Natural killer cell treated with Interleukin-12 subunit alpha and Interleukin-12 subunit beta and Interleukin-15 and Interleukin-18, amount 100 ng/mL, for 72 hours (primary cell): ENCODE results near the gene TEC. TPM values are rescaled to one million over a fixed set of nuclear protein-coding genes. Genes with fewer than 3 reads are reported as not detected.
"Not testable (repeated sequence)": the region's sequence is repeated elsewhere in the genome, so short reads cannot be mapped to it uniquely, and the experiment has no call there.

ENCODE experiments used
- ATAC-seq, 2 donors: fragments of 150-1000 bp; cut with Tn5 transposase in 1 of 2; sonication (Bioruptor Pico), chemical (Tn5 transposase) in 1 of 2; 2 replicates each; pipeline ENCODE4 v1.10.0; 2021
- DNase-seq: peaks from one replicate; pipeline ENCODE4 v3.0.0; 2022; ENCODE audit warnings: low spot score
- H3K27ac Mint-ChIP-seq, 2 donors: 1 replicate in 1 of 2; 2 replicates in 1 of 2; pipeline ENCODE4 v1.8.0; 2022; ENCODE audit warnings: mixed read lengths in 2 of 2, mild to moderate bottlenecking in 1 of 2, moderate library complexity in 1 of 2
- H3K27me3 Mint-ChIP-seq, 2 donors: 1 replicate in 1 of 2; 2 replicates in 1 of 2; pipeline ENCODE4 v1.8.0; 2022; ENCODE audit warnings: mixed read lengths in 2 of 2
- H3K36me3 Mint-ChIP-seq: one replicate; pipeline ENCODE4 v1.8.0; 2022; ENCODE audit warnings: mixed read lengths
- H3K4me1 Mint-ChIP-seq, 2 donors: 1 replicate in 1 of 2; 2 replicates in 1 of 2; pipeline ENCODE4 v1.8.0; 2022; ENCODE audit warnings: low read depth in 2 of 2, mixed read lengths in 2 of 2, mild to moderate bottlenecking in 1 of 2
- H3K4me3 Mint-ChIP-seq: one replicate; pipeline ENCODE4 v1.8.0; 2022; ENCODE audit warnings: mixed read lengths
- H3K9me3 Mint-ChIP-seq: 2 replicates; pipeline ENCODE4 v1.8.0; 2022; ENCODE audit warnings: mixed read lengths
- total RNA-seq, 2 donors: library from RNA; stranded (reverse); gene quantifications; one replicate each; pipeline ENCODE4 v1.2.3, GENCODE V29; 2022

Gene TEC
- total RNA-seq, 2 donors from 2014 or later: 2.0 to 3.1 TPM

GRCh38 chr4:48173056-48173991, 96.3 kb downstream of the TEC start:
- no peak for DNase-seq
- peak overlapping the region; percentile 8 to 45 for H3K27ac Mint-ChIP-seq
- H3K4me3 Mint-ChIP-seq: peak overlapping the region; percentile 33
- H3K27me3 Mint-ChIP-seq: no peaks in the 10 kb centered on the region
- no peaks in the 10 kb centered on the region for H3K9me3 Mint-ChIP-seq
- no peaks in the 10 kb centered on the region for H3K36me3 Mint-ChIP-seq
- ATAC-seq: peak in 1 of 2 donors; percentile 44
- peaks cover 6 to 11% of the 10 kb centered on the region in 2 donors for H3K4me1 Mint-ChIP-seq

GRCh38 chr4:48172651-48173050, 97.0 kb downstream of the TEC start:
- Mint-ChIP-seq H3K4me3 (no peak overlapping the region), H3K27ac (no peak overlapping the region), H3K27me3 (no peaks in the 10 kb centered on the region), H3K36me3 (no peaks in the 10 kb centered on the region), H3K4me1 (peaks cover 8 to 14% of the 10 kb centered on the region in 2 donors), H3K9me3 (no peaks in the 10 kb centered on the region)
- DNase-seq: no peak
- no peak for ATAC-seq

GRCh38 chr4:48169636-48170035, 100.0 kb downstream of the TEC start:
- ATAC-seq (peak in 1 of 2 donors; percentile 61), DNase-seq (no peak)
- no peaks in the 10 kb centered on the region for H3K27me3 Mint-ChIP-seq
- H3K4me1 Mint-ChIP-seq: peaks cover 8 to 17% of the 10 kb centered on the region in 2 donors
- H3K36me3 Mint-ChIP-seq: no peaks in the 10 kb centered on the region
- H3K27ac Mint-ChIP-seq: no peak overlapping the region
- H3K4me3 Mint-ChIP-seq: no peak overlapping the region
- H3K9me3 Mint-ChIP-seq: no peaks in the 10 kb centered on the region

GRCh38 chr4:48167538-48168263, 101.9 kb downstream of the TEC start:
- peak in 1 of 2 donors; percentile 44 for ATAC-seq
- no peak for DNase-seq
- no peaks in the 10 kb centered on the region for H3K27me3 Mint-ChIP-seq
- H3K4me3 Mint-ChIP-seq: no peak overlapping the region
- no peak overlapping the region for H3K27ac Mint-ChIP-seq
- no peaks in the 10 kb centered on the region for H3K9me3 Mint-ChIP-seq
- H3K4me1 Mint-ChIP-seq: peaks cover 5 to 6% of the 10 kb centered on the region in 2 donors
- H3K36me3 Mint-ChIP-seq: no peaks in the 10 kb centered on the region

- DNase-seq, H3K4me3 Mint-ChIP-seq, ATAC-seq, H3K9me3 Mint-ChIP-seq, H3K36me3 Mint-ChIP-seq, H3K27me3 Mint-ChIP-seq, H3K27ac Mint-ChIP-seq: not testable (repeated sequence)
- H3K4me1 Mint-ChIP-seq: peaks cover 7 to 10% of the 10 kb centered on the region in 2 donors
Observed at GRCh38 chr4:48164561-48164960, 105.1 kb downstream of the TEC start.

- Mint-ChIP-seq H3K27me3 (no peaks in the 10 kb centered on the region), H3K9me3 (no peaks in the 10 kb centered on the region), H3K27ac (no peak overlapping the region), H3K4me3 (no peak overlapping the region), H3K36me3 (peaks cover 4% of the 10 kb centered on the region), H3K4me1 (peaks cover 7 to 10% of the 10 kb centered on the region in 2 donors)
- ATAC-seq (no peak), DNase-seq (no peak)
Observed at GRCh38 chr4:48163746-48164145, 105.9 kb downstream of the TEC start.

GRCh38 chr4:48162162-48162561, 107.5 kb downstream of the TEC start:
- H3K4me3 Mint-ChIP-seq: peak overlapping the region; percentile 15
- no peak for DNase-seq
- no peaks in the 10 kb centered on the region for H3K9me3 Mint-ChIP-seq
- H3K27me3 Mint-ChIP-seq: no peaks in the 10 kb centered on the region
- H3K36me3 Mint-ChIP-seq: peaks cover 4% of the 10 kb centered on the region
- peaks cover 5% of the 10 kb centered on the region in 2 donors for H3K4me1 Mint-ChIP-seq
- no peak overlapping the region for H3K27ac Mint-ChIP-seq
- no peak for ATAC-seq

- no peak overlapping the region for H3K4me3 Mint-ChIP-seq
- no peak for ATAC-seq
Observed at GRCh38 chr4:48157271-48157670, 112.4 kb downstream of the TEC start.

GRCh38 chr4:48156423-48156822, 113.2 kb downstream of the TEC start:
- Mint-ChIP-seq H3K36me3 (peaks cover 19% of the 10 kb centered on the region), H3K27me3 (no peaks in the 10 kb centered on the region), H3K9me3 (no peaks in the 10 kb centered on the region), H3K27ac (no peak overlapping the region), H3K4me3 (no peak overlapping the region), H3K4me1 (peaks cover 0 to 6% of the 10 kb centered on the region in 2 donors)
- DNase-seq: no peak
- no peak for ATAC-seq

More at GRCh38 chr4:48157271-48157670, 112.4 kb downstream of the TEC start:
- peaks cover 5 to 10% of the 10 kb centered on the region in 2 donors for H3K4me1 Mint-ChIP-seq
- peaks cover 19% of the 10 kb centered on the region for H3K36me3 Mint-ChIP-seq
- no peaks in the 10 kb centered on the region for H3K9me3 Mint-ChIP-seq
- H3K27me3 Mint-ChIP-seq: no peaks in the 10 kb centered on the region
- DNase-seq: no peak
- H3K27ac Mint-ChIP-seq: peak overlapping the region in 1 of 2 donors; percentile 0

GRCh38 chr4:48153791-48154550, 115.7 kb downstream of the TEC start:
- no peaks in the 10 kb centered on the region for H3K27me3 Mint-ChIP-seq
- peaks cover 6 to 9% of the 10 kb centered on the region in 2 donors for H3K4me1 Mint-ChIP-seq
- no peaks in the 10 kb centered on the region for H3K9me3 Mint-ChIP-seq
- DNase-seq: no peak
- ATAC-seq: peak; percentile 52 to 93
- peaks cover 17% of the 10 kb centered on the region for H3K36me3 Mint-ChIP-seq
- peak overlapping the region in 1 of 2 donors; percentile 76 for H3K27ac Mint-ChIP-seq
- no peak overlapping the region for H3K4me3 Mint-ChIP-seq

GRCh38 chr4:48152259-48152658, 117.4 kb downstream of the TEC start:
- no peak for ATAC-seq
- no peaks in the 10 kb centered on the region for H3K27me3 Mint-ChIP-seq
- peaks cover 6 to 9% of the 10 kb centered on the region in 2 donors for H3K4me1 Mint-ChIP-seq
- no peak for DNase-seq
- no peak overlapping the region for H3K27ac Mint-ChIP-seq
- peaks cover 15% of the 10 kb centered on the region for H3K36me3 Mint-ChIP-seq
- no peaks in the 10 kb centered on the region for H3K9me3 Mint-ChIP-seq
- H3K4me3 Mint-ChIP-seq: no peak overlapping the region

- DNase-seq: no peak
- H3K27me3 Mint-ChIP-seq: no peaks in the 10 kb centered on the region
- H3K4me3 Mint-ChIP-seq: no peak overlapping the region
- ATAC-seq: no peak
- H3K36me3 Mint-ChIP-seq: peaks cover 9% of the 10 kb centered on the region
- H3K9me3 Mint-ChIP-seq: no peaks in the 10 kb centered on the region
- peaks cover 6 to 9% of the 10 kb centered on the region in 2 donors for H3K4me1 Mint-ChIP-seq
- peak overlapping the region in 1 of 2 donors; percentile 5 for H3K27ac Mint-ChIP-seq
Observed at GRCh38 chr4:48149827-48150370, 119.7 kb downstream of the TEC start.

- no peak for DNase-seq
- Mint-ChIP-seq H3K4me1 (peaks cover 3 to 6% of the 10 kb centered on the region in 2 donors), H3K27ac (no peak overlapping the region), H3K36me3 (no peaks in the 10 kb centered on the region), H3K9me3 (no peaks in the 10 kb centered on the region), H3K4me3 (no peak overlapping the region), H3K27me3 (no peaks in the 10 kb centered on the region)
- no peak for ATAC-seq
Observed at GRCh38 chr4:48147621-48148020, 122.0 kb downstream of the TEC start.
